ENCODE measurements around the gene BIK.

- TF ChIP-seq CTCF (IDR thresholded peaks at IDR 0.05) (no peak), POLR2A (IDR thresholded peaks at IDR 0.05) (no peak)
These were observed 14.1 kb upstream of the BIK start for GRCh38 chr22:43096420-43096819.

All from upper lobe of left lung (tissue), 4 donors.